ENCODE results near the gene TUBB4B.

- TF ChIP-seq REST (IDR thresholded peaks at IDR 0.05; ENCODE audit: low read depth, low read length) (no peak), USF2 (IDR thresholded peaks at IDR 0.05; ENCODE audit: borderline replicate concordance, low read depth, low read length) (no peak), CTCF (IDR thresholded peaks at IDR 0.05) (no peak), EZH2phosphoT487 (IDR thresholded peaks at IDR 0.05; ENCODE audit: borderline replicate concordance, low read depth) (no peak), EP300 (IDR thresholded peaks at IDR 0.05; ENCODE audit: borderline replicate concordance in 1 of 2, low read depth in 1 of 2, low read length in 1 of 2) (no peak), MXI1 (IDR thresholded peaks at IDR 0.05; ENCODE audit: low read depth, low read length) (no peak), SMC3 (IDR thresholded peaks at IDR 0.05; ENCODE audit: low read depth, low read length) (no peak), TAF1 (IDR thresholded peaks at IDR 0.05; ENCODE audit: borderline replicate concordance, low read depth, low read length) (no peak), RFX5 (IDR thresholded peaks at IDR 0.05; ENCODE audit: low read length) (no peak), POLR2AphosphoS5 (IDR thresholded peaks at IDR 0.05; ENCODE audit: low read depth, low read length) (no peak)
These were observed 34.5 kb upstream of the TUBB4B start for GRCh38 chr9:137206602-137207001.

Data from SK-N-SH (cell line).